ENCODE data around the gene SPC25. TPM values are rescaled to one million over a fixed set of nuclear protein-coding genes. Genes with fewer than 3 reads are reported as not detected.

Gene SPC25
- total and polyA plus RNA-seq, 2 of the 13 experiments (the other 11 are each of a cell fraction or from before 2014, with no cell fraction given), result 11.3 to 26.5 TPM

DNA sequence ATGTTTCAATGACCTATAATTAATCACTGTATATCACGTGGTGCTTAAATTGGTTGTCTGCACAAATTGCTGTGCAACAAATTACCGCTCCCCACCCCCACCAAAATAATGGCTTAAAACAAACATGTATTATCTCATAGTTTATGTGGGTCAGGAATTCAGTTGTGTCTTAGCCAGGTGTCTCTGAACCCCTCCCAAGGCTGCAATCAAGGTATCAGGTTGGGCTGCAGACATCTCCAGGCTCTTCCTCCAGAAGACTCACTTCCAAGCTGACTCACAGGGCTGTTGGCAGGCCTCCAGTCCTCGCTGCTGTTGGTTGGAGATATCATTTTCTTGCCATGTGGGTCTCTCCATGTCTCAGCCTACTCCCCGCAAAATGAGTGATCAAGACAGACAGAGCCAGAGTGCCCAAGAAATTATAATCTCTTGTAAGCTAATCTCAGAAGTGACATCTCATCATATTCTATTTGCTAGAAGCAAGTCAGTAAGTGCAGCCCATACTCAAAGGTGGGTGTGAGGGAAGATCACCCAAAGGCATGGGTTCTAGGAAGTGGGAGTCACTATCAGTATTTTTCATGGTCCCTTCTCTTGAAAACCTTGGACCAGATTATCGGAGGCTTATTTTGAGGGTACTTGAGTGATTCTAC, 38.4 kb downstream of the SPC25 start (continued):
- TF ChIP-seq MLXIP (CRISPR knock-in tag; IDR thresholded peaks at IDR 0.05; ENCODE audit: borderline replicate concordance) (no peak), FIP1L1 (IDR thresholded peaks at IDR 0.05; ENCODE audit: borderline replicate concordance, insufficient read depth, low read depth, low read length) (no peak), SMAD3 (CRISPR knock-in tag; IDR thresholded peaks at IDR 0.05) (no peak), HMGXB3 (CRISPR knock-in tag; IDR thresholded peaks at IDR 0.05; ENCODE audit: borderline replicate concordance) (no peak)

GRCh38 chr2:168850846-168851245, 39.4 kb downstream of the SPC25 start:
- H4K20me1 ChIP-seq (ENCODE audit: insufficient read depth, low read length), result no peaks in the 10 kb centered on the region
- intact Hi-C loops (cut with micrococcal nuclease; ENCODE audit: unreplicated experiment) (no loop called here), in situ Hi-C loops (cut with HindIII; ENCODE audit: extremely low pct_ligation_motif_present, low pct_unique_long_range_greater_than_20kb) (no loop called here)
- FAIRE-seq (no peak), ATAC-seq (no peak), DNase-seq (ENCODE audit: low spot score) (no peak)
- H3K9ac ChIP-seq (ENCODE audit: insufficient read depth, low read depth, low read length), result no peak overlapping the region
- H3K79me2 ChIP-seq (ENCODE audit: insufficient read depth, low read length), result no peaks in the 10 kb centered on the region
- H2AFZ ChIP-seq (ENCODE audit: low read length), result no peak overlapping the region
- no TSS peak for BruUV-seq (replicated peaks)
- no peak overlapping the region for H3K27ac ChIP-seq (ENCODE audit: extremely low read length, insufficient read depth, low read length)
- TF ChIP-seq REL (CRISPR knock-in tag; conservative IDR thresholded peaks at IDR 0.05) (no peak), ZNF550 (CRISPR knock-in tag; IDR thresholded peaks at IDR 0.05; ENCODE audit: borderline replicate concordance) (no peak)
- TF ChIP-seq, protein P1, sequence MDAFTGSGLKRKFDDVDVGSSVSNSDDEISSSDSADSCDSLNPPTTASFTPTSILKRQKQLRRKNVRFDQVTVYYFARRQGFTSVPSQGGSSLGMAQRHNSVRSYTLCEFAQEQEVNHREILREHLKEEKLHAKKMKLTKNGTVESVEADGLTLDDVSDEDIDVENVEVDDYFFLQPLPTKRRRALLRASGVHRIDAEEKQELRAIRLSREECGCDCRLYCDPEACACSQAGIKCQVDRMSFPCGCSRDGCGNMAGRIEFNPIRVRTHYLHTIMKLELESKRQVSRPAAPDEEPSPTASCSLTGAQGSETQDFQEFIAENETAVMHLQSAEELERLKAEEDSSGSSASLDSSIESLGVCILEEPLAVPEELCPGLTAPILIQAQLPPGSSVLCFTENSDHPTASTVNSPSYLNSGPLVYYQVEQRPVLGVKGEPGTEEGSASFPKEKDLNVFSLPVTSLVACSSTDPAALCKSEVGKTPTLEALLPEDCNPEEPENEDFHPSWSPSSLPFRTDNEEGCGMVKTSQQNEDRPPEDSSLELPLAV (CRISPR knock-in tag; conservative IDR thresholded peaks at IDR 0.05; ENCODE audit: low read depth), result no peak
- no peak overlapping the region for H3K4me3 ChIP-seq (replicated peaks in 1 of 3; ENCODE audit: insufficient read depth in 1 of 3, low read depth in 2 of 3, low read length in 3 of 3)
- H3K4me1 ChIP-seq (ENCODE audit: insufficient read depth, low read length), result peaks cover 14% of the 10 kb centered on the region
- no peak overlapping the region for H3K4me2 ChIP-seq (ENCODE audit: low read depth, low read length)
- no peaks in the 10 kb centered on the region for H3K9me3 ChIP-seq (ENCODE audit: low read length)
- CTCF ChIA-PET (ENCODE audit: low intra/inter-chr PET ratio, low total read pairs), result no interaction called here
- POLR2A ChIA-PET, result no interaction called here
- H3K27me3 ChIP-seq (ENCODE audit: control insufficient read depth in 1 of 2, insufficient read depth in 2 of 2, low read length in 2 of 2), result no peaks in the 10 kb centered on the region
- peaks cover 0 to 1% of the 10 kb centered on the region in 2 experiments; a peak in 2 of 5 replicates for H3K36me3 ChIP-seq (replicated peaks in 1 of 2; ENCODE audit: control insufficient read depth in 1 of 2, insufficient read depth in 2 of 2, low read length in 2 of 2)

All from HepG2 (cell line).